Suprapubic skin (tissue), 3 donors: ENCODE data around the gene POLG2.

Source experiments
- EP300 ChIP-seq: sonication (generic); formaldehyde crosslinking; IDR thresholded peaks from one replicate; pipeline ENCODE4 v1.6.1; 2017; ENCODE audit warnings: antibody characterized with exemption
- POLR2A ChIP-seq, 2 donors: fragments of 450-650 bp; IDR thresholded peaks; one replicate each; pipeline ENCODE4 v1.6.1; 2017; ENCODE audit warnings: antibody characterized with exemption in 2 of 2, mild to moderate bottlenecking in 2 of 2, moderate library complexity in 2 of 2
- TF ChIP-seq, protein P1 (sequence below), 2 donors: fragments of 200-600 bp in 1 of 2; fragments of 450-650 bp in 1 of 2; sonication (generic) in 1 of 2; IDR thresholded peaks; one replicate each; pipeline ENCODE4 v1.5.1; 2016 to 2019; ENCODE audit warnings: antibody characterized with exemption in 2 of 2, mild to moderate bottlenecking in 1 of 2, moderate library complexity in 1 of 2

DNA sequence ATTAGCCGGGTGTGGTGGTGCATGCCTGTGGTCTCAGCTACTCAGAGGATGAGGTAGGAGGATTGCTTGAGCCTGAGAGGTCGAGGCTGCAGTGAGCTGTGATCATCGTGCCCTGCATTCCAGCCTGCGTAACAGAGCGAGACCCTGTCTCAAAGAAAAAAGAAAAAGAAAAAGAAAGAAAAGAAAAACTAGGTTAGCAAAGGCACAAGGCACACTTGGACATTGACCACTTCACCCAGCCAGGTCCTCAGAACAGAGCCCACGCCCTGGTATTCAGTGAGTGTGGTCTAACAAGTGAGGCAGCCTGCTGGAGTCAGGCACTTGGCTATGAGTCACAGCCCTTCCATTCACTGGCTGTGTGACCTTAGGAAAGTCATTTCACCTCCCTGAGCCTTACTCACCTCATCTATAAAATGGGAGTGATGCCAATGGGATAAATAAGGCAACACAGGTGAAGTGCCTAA, 37.5 kb downstream of the POLG2 start:
- TF ChIP-seq POLR2A (IDR thresholded peaks at IDR 0.05) (no peak), EP300 (no peak)
- TF ChIP-seq, protein P1, sequence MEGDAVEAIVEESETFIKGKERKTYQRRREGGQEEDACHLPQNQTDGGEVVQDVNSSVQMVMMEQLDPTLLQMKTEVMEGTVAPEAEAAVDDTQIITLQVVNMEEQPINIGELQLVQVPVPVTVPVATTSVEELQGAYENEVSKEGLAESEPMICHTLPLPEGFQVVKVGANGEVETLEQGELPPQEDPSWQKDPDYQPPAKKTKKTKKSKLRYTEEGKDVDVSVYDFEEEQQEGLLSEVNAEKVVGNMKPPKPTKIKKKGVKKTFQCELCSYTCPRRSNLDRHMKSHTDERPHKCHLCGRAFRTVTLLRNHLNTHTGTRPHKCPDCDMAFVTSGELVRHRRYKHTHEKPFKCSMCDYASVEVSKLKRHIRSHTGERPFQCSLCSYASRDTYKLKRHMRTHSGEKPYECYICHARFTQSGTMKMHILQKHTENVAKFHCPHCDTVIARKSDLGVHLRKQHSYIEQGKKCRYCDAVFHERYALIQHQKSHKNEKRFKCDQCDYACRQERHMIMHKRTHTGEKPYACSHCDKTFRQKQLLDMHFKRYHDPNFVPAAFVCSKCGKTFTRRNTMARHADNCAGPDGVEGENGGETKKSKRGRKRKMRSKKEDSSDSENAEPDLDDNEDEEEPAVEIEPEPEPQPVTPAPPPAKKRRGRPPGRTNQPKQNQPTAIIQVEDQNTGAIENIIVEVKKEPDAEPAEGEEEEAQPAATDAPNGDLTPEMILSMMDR (IDR thresholded peaks at IDR 0.05): no peak
